Chondrocyte (in vitro differentiated cells): ENCODE measurements around the gene MGARP. TPM values are rescaled to one million over a fixed set of nuclear protein-coding genes. Genes with fewer than 3 reads are reported as not detected.
A peak's percentile ranks its signal among the peaks of the same experiment; 100 is the strongest.

ENCODE experiments used
- DNase-seq: peaks from one replicate; pipeline ENCODE4 v3.0.0; 2021; ENCODE audit warnings: mixed read lengths, low spot score
- H3K27ac Mint-ChIP-seq: one replicate; pipeline ENCODE4 v1.8.0; 2021; ENCODE audit warnings: mild to moderate bottlenecking, moderate library complexity, mixed read lengths; ENCODE audit not compliant: unreplicated experiment
- H3K27me3 Mint-ChIP-seq: 2 replicates; pipeline ENCODE4 v1.8.0; 2021; ENCODE audit warnings: low read depth, mixed read lengths
- H3K36me3 Mint-ChIP-seq: 2 replicates; pipeline ENCODE4 v1.8.0; 2021; ENCODE audit warnings: low read depth, mixed read lengths
- H3K4me1 Mint-ChIP-seq: 2 replicates; pipeline ENCODE4 v1.8.0; 2021; ENCODE audit warnings: low read depth, mild to moderate bottlenecking, mixed read lengths
- H3K4me3 Mint-ChIP-seq: one replicate; pipeline ENCODE4 v1.8.0; 2021; ENCODE audit warnings: mild to moderate bottlenecking, moderate library complexity, mixed read lengths; ENCODE audit not compliant: unreplicated experiment
- H3K9me3 Mint-ChIP-seq: 2 replicates; pipeline ENCODE4 v1.8.0; 2021; ENCODE audit warnings: low read depth, mixed read lengths
- CTCF ChIP-seq: fragments of 200-600 bp; sonication (generic); IDR thresholded peaks from 2 replicates; pipeline ENCODE4 v1.5.0; 2021; ENCODE audit warnings: antibody characterized with exemption, mild to moderate bottlenecking, moderate library complexity
- total RNA-seq: library from RNA; stranded (reverse); gene quantifications from 3 replicates; pipeline ENCODE4 v1.2.1, GENCODE V29; 2021

MGARP gene
- total RNA-seq, 1 donor from 2014 or later, result 3.5 TPM

GRCh38 chr4:139243448-139244365, 36.3 kb downstream of the MGARP start:
- no peak for DNase-seq
- no peaks in the 10 kb centered on the region for H3K36me3 Mint-ChIP-seq
- no peak overlapping the region for H3K4me3 Mint-ChIP-seq
- no peak for TF ChIP-seq CTCF
- no peaks in the 10 kb centered on the region for H3K27me3 Mint-ChIP-seq
- H3K4me1 Mint-ChIP-seq, result peaks cover 59% of the 10 kb centered on the region
- H3K27ac Mint-ChIP-seq, result peak overlapping the region; percentile 91
- H3K9me3 Mint-ChIP-seq, result no peaks in the 10 kb centered on the region

- Mint-ChIP-seq H3K4me3 (peak overlapping the region; percentile 23), H3K27ac (peak overlapping the region; percentile 91), H3K9me3 (no peaks in the 10 kb centered on the region), H3K36me3 (no peaks in the 10 kb centered on the region), H3K4me1 (peaks cover 58% of the 10 kb centered on the region), H3K27me3 (no peaks in the 10 kb centered on the region)
- no peak for TF ChIP-seq CTCF
- no peak for DNase-seq
Observed at GRCh38 chr4:139242511-139243051, 37.4 kb downstream of the MGARP start.

DNA sequence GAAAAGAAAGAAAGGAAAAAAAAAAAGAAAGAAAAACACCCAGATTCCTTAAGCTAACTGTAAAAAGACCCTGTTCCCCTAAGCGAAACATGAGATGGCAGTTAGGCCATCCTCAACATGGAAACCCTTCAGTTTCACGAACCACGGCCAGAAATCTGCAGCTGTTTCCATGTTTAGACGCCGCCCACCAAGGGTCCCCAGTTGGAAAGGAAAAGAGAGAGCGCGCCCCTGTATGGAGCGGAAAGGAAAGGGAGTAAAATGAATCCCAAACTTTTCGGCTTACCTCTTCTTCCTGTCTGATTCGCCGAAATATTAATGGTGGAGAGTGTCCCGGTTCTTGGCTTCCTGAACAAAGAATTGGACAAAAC, 38.3 kb downstream of the MGARP start:
- Mint-ChIP-seq H3K27me3 (no peaks in the 10 kb centered on the region), H3K4me3 (no peak overlapping the region), H3K36me3 (no peaks in the 10 kb centered on the region), H3K27ac (peak overlapping the region; percentile 91), H3K4me1 (peaks cover 58% of the 10 kb centered on the region), H3K9me3 (no peaks in the 10 kb centered on the region)
- DNase-seq, result no peak
- no peak for TF ChIP-seq CTCF

DNA sequence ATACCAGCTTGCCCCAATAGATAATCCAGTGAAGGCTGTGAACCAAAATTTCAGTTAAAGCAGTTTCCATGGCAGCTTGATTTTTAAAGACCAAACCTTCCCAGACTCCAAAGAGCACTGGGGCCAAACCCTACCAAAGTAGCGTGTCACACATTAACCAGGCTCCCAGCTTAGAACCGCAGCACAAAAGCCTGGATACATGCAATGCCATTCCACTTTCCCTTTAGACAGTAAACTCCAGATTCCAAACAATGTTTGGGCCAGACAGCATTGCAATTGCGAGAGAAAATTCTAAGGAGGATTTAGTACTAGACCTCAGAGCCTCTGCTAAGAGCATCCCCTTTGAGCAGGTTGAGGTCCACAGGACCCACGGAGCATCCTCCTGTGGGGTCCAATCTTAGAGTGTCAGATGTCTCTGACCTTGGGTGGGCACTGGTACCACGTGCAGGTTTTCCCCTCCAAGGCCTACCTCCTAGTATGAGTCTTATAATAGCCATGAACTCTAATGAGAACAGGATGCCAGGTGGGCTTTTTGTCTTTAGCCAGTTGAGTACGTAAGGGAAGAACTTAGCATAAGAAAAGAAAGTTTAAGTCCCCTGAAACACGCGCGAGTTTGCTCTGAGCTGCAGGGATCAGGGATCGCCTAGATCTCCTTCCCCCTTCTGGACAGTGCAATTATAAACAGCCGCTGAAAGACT, 38.8 kb downstream of the MGARP start:
- Mint-ChIP-seq H3K9me3 (no peaks in the 10 kb centered on the region), H3K4me1 (peaks cover 54% of the 10 kb centered on the region), H3K27me3 (no peaks in the 10 kb centered on the region), H3K36me3 (no peaks in the 10 kb centered on the region), H3K4me3 (no peak overlapping the region), H3K27ac (no peak overlapping the region)
- no peak for TF ChIP-seq CTCF
- no peak for DNase-seq

DNA sequence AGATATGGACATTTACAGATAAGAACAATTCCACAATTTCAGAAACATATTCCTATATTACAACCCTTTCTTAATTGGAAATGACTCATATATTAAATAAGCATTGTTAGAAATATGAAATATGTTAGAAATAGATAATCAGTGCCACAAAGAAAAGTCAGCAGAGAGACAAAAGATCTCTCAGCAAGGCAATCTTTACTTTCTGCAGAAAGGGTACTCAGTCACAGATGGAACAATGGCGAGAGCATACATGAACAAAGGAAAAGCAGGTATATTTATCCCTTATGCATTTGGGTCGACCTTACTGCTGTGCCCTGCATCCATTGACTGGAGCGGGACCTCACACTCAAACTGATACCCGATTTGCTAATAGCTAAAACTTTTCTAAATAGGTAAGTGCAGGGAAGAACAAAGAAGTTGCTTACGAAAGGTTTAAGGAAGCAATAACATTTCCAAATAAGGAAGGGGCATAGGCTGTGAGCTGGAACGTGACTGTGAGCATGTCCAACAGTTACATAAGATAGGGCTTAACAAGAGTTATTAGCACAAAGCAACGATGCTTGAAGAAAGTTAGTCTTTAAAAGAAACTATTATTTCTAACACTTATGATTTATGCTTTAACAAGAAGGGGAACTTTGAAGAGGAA, 40.8 kb downstream of the MGARP start:
- Mint-ChIP-seq H3K27me3 (no peaks in the 10 kb centered on the region), H3K36me3 (no peaks in the 10 kb centered on the region), H3K4me1 (peaks cover 34% of the 10 kb centered on the region), H3K27ac (no peak overlapping the region), H3K9me3 (no peaks in the 10 kb centered on the region), H3K4me3 (no peak overlapping the region)
- no peak for TF ChIP-seq CTCF
- DNase-seq, result no peak
